ENCODE measurements around the gene C11orf97. TPM values are rescaled to one million over a fixed set of nuclear protein-coding genes. Genes with fewer than 3 reads are reported as not detected.

C11orf97 gene
- total RNA-seq, 1 experiment from 2014 or later, result not detected

DNA sequence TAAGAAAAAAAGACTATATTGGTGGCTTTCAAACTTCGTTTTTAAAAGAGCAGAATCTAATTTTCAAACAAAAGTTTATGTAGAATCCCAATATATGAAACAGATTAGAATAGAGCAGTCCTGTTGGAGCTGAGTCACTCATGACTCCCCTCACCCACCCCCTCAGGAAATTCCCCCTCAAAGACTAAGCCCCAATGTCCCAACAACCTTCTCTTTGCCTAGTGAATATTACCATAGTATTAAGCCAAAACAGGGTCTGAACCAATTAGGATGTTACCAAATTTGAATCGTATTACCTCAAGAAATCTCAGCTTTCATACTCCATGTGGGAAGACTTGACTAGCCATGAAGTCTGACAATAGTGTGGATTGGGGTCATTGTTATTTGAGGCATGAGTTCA is 47.1 kb downstream of the C11orf97 start:
- H3K9ac ChIP-seq (ENCODE audit: extremely low read depth, insufficient read length, low read length), result no peak overlapping the region
- no peaks in the 10 kb centered on the region for H3K27me3 ChIP-seq (ENCODE audit: insufficient read depth, low read length)
- H3K4me1 ChIP-seq (ENCODE audit: insufficient read depth, low read length), result no peaks in the 10 kb centered on the region
- no peaks in the 10 kb centered on the region for H3K36me3 Mint-ChIP-seq (ENCODE audit: insufficient read depth in 1 of 3, low read depth in 3 of 3)
- H3T11ph ChIP-seq (ENCODE audit: low read length), result no peak overlapping the region
- WGBS (ENCODE audit: extremely low coverage, insufficient read length, low lambda C conversion rate), result no CpG with 5 or more reads among the region's 2 CpGs
- no peak overlapping the region for H2BK12ac ChIP-seq (ENCODE audit: insufficient read length, low read depth, low read length)
- H3K79me1 ChIP-seq (ENCODE audit: insufficient read depth, low read depth, low read length, poor library complexity, severe bottlenecking), result no peaks in the 10 kb centered on the region
- no peak overlapping the region for H3K14ac ChIP-seq (ENCODE audit: insufficient read depth, low read length)
- H3K56ac ChIP-seq (ENCODE audit: insufficient read length, low read depth, low read length), result no peak overlapping the region
- H2BK15ac ChIP-seq (ENCODE audit: low read depth, low read length), result no peak overlapping the region
- H4K91ac ChIP-seq (ENCODE audit: insufficient read length, low read depth, low read length), result no peak overlapping the region
- no peak overlapping the region for H3K4me3 Mint-ChIP-seq
- TF ChIP-seq, protein P1, sequence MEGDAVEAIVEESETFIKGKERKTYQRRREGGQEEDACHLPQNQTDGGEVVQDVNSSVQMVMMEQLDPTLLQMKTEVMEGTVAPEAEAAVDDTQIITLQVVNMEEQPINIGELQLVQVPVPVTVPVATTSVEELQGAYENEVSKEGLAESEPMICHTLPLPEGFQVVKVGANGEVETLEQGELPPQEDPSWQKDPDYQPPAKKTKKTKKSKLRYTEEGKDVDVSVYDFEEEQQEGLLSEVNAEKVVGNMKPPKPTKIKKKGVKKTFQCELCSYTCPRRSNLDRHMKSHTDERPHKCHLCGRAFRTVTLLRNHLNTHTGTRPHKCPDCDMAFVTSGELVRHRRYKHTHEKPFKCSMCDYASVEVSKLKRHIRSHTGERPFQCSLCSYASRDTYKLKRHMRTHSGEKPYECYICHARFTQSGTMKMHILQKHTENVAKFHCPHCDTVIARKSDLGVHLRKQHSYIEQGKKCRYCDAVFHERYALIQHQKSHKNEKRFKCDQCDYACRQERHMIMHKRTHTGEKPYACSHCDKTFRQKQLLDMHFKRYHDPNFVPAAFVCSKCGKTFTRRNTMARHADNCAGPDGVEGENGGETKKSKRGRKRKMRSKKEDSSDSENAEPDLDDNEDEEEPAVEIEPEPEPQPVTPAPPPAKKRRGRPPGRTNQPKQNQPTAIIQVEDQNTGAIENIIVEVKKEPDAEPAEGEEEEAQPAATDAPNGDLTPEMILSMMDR (conservative IDR thresholded peaks at IDR 0.05), result no peak
- no peak overlapping the region for H4K5ac ChIP-seq (ENCODE audit: insufficient read length, low read depth, low read length)
- H3K23me2 ChIP-seq (ENCODE audit: insufficient read length, low read depth, low read length, poor library complexity, severe bottlenecking), result no peaks in the 10 kb centered on the region
- no peaks in the 10 kb centered on the region for H3K79me2 ChIP-seq (ENCODE audit: insufficient read depth, low read length)
- H2BK120ac ChIP-seq (ENCODE audit: low read depth, low read length, poor library complexity, severe bottlenecking), result no peak overlapping the region
- no peak overlapping the region for H2AFZ ChIP-seq (ENCODE audit: low read length)
- H2AK5ac ChIP-seq (ENCODE audit: insufficient read length, low read length), result no peak overlapping the region
- H3K27ac Mint-ChIP-seq, result no peak overlapping the region
- no peaks in the 10 kb centered on the region for H4K20me1 ChIP-seq (ENCODE audit: control insufficient read depth, insufficient read depth, insufficient read length)
- H3K27ac ChIP-seq (ENCODE audit: insufficient read length, low read depth, low read length), result no peak overlapping the region
- H3K9me3 Mint-ChIP-seq, result no peaks in the 10 kb centered on the region
- H3K4me2 ChIP-seq (ENCODE audit: insufficient read depth, insufficient read length, low read length), result no peak overlapping the region
- no peak overlapping the region for H3K4ac ChIP-seq (ENCODE audit: low read depth, low read length)
- H3K23ac ChIP-seq (ENCODE audit: insufficient read length, low read depth, low read length), result no peak overlapping the region
- DNase-seq, result no peak
- H3K27me3 Mint-ChIP-seq (ENCODE audit: low read depth), result no peaks in the 10 kb centered on the region
- no peak overlapping the region for H2BK20ac ChIP-seq (ENCODE audit: low read depth, low read length, poor library complexity, severe bottlenecking)
- no peak overlapping the region for H4K8ac ChIP-seq (replicated peaks; ENCODE audit: insufficient read length, low read depth, low read length)
- no peak overlapping the region for H2BK5ac ChIP-seq (ENCODE audit: insufficient read length, low read length)
- no peaks in the 10 kb centered on the region for H3K9me3 ChIP-seq (ENCODE audit: control insufficient read depth, low read depth, low read length)
- no peak overlapping the region for H3K18ac ChIP-seq (ENCODE audit: insufficient read length, low read depth, low read length)
- peaks cover 6 to 10% of the 10 kb centered on the region in 2 experiments for H3K4me1 Mint-ChIP-seq

All from H9 (cell line).